Adrenal gland (tissue), 5 donors: Measurements from ENCODE around the gene ANO2.

Experiments used
- CTCF ChIP-seq, 6 experiments: fragments of 450-650 bp in 4 of 6; fragments of 200-600 bp in 2 of 6; sonication (generic) in 1 of 6; IDR thresholded peaks; 1 replicate in 5 of 6; 2 replicates in 1 of 6; pipeline versions ENCODE4 v1.5.1 to v1.8.0; 2016 to 2021; ENCODE audit warnings: antibody characterized with exemption in 6 of 6, mild to moderate bottlenecking in 2 of 6, moderate library complexity in 1 of 6
- POLR2A ChIP-seq, 2 donors: fragments of 450-650 bp; IDR thresholded peaks; one replicate each; pipeline ENCODE4 v1.6.1; 2017; ENCODE audit warnings: antibody characterized with exemption in 2 of 2, mild to moderate bottlenecking in 2 of 2, moderate library complexity in 1 of 2
- donor health status: DM: no; HTN: no; CAD: no.

GRCh38 chr12:5733916-5734315, 211.1 kb downstream of the ANO2 start:
- TF ChIP-seq POLR2A (IDR thresholded peaks at IDR 0.05) (no peak), CTCF (IDR thresholded peaks at IDR 0.05) (no peak)
